ENCODE measurements around the gene COL4A4.

COL4A4 gene

DNA sequence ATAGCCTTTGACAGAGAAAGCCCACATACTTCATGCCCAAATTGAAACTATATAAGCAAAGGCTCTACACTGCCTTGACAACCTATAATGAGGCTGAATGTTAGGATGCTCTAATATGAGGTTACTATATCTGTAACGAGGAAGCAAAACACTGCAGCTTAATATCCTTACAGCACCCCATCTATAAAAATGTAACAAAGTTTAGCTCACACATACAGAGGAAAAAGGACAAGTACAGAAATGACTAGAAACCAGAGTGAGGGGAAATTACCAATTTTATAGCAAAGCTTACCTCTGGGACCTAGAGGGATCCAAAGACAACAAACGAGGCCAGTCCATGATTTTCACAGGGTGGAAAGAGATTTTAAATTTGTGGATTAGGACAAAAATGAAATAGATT, 138.5 kb downstream of the COL4A4 start:
- DNase-seq (ENCODE audit: low read depth), result no peak
- Histone ChIP-seq H3K9me3 (ENCODE audit: control insufficient read depth, low read length) (no peaks in the 10 kb centered on the region), H3K36me3 (ENCODE audit: control insufficient read depth, insufficient read depth, low read length, severe bottlenecking) (no peaks in the 10 kb centered on the region), H3K27me3 (replicated peaks; ENCODE audit: control insufficient read depth, insufficient read depth, low read length) (no peaks in the 10 kb centered on the region), H3K4me1 (ENCODE audit: control insufficient read depth, insufficient read depth, low read length) (no peaks in the 10 kb centered on the region), H3K9ac (ENCODE audit: low read length) (no peak overlapping the region), H3K4me3 (ENCODE audit: low read length) (no peak overlapping the region)

DNA sequence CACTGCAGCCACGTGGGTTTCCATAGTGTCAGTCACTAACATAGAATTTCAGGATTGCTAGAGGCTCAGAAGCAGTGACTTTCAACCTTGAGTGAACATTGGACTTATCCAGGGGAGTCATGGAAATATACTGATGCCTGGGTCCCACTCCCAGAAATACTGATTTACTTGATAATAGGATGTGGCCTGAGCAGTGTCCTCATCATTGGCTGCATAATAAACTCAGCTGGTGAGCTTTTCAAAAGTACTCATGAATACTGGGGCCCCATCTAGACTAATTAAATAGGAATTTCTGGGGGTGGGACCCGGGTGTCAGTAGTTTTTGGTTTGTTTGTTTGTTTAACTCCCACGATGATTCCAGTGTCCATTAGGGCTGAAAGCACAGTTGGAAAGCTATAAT, 141.4 kb downstream of the COL4A4 start:
- no peak overlapping the region for H3K9ac ChIP-seq (ENCODE audit: low read length)
- H3K4me3 ChIP-seq (ENCODE audit: low read length), result no peak overlapping the region
- peak; percentile 9 for DNase-seq (ENCODE audit: low read depth)
- H3K27me3 ChIP-seq (replicated peaks; ENCODE audit: control insufficient read depth, insufficient read depth, low read length), result no peaks in the 10 kb centered on the region
- no peaks in the 10 kb centered on the region for H3K4me1 ChIP-seq (ENCODE audit: control insufficient read depth, insufficient read depth, low read length)
- H3K36me3 ChIP-seq (ENCODE audit: control insufficient read depth, insufficient read depth, low read length, severe bottlenecking), result no peaks in the 10 kb centered on the region
- no peaks in the 10 kb centered on the region for H3K9me3 ChIP-seq (ENCODE audit: control insufficient read depth, low read length)

DNA sequence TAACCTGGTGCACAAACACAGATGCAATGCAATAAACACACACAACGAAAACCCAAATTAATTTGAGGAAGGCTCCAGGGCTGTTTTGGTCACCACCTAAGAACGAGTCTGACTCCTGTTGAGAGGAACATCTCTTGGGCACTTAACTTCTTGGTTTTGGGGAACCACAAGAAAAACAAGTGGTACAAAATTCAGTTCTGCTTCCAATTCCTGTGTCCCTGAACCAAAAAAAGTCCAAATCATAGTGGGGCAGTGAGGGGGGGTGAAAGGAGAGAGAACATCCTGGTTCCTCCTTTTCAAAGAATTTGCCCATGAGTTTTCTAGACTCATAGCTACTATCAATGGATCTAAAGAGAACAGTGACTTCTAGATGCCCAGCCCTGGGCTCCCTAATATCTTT, 143.6 kb downstream of the COL4A4 start:
- DNase-seq (ENCODE audit: low read depth), result no peak
- H3K4me3 ChIP-seq (ENCODE audit: low read length), result no peak overlapping the region
- no peaks in the 10 kb centered on the region for H3K36me3 ChIP-seq (ENCODE audit: control insufficient read depth, insufficient read depth, low read length, severe bottlenecking)
- H3K27me3 ChIP-seq (replicated peaks; ENCODE audit: control insufficient read depth, insufficient read depth, low read length), result no peaks in the 10 kb centered on the region
- H3K9ac ChIP-seq (ENCODE audit: low read length), result no peak overlapping the region
- no peaks in the 10 kb centered on the region for H3K4me1 ChIP-seq (ENCODE audit: control insufficient read depth, insufficient read depth, low read length)
- no peaks in the 10 kb centered on the region for H3K9me3 ChIP-seq (ENCODE audit: control insufficient read depth, low read length)

GRCh38 chr2:227016894-227017293, 147.1 kb downstream of the COL4A4 start:
- Histone ChIP-seq H3K36me3 (ENCODE audit: control insufficient read depth, insufficient read depth, low read length, severe bottlenecking) (no peaks in the 10 kb centered on the region), H3K4me3 (ENCODE audit: low read length) (no peak overlapping the region), H3K9ac (ENCODE audit: low read length) (no peak overlapping the region), H3K27me3 (replicated peaks; ENCODE audit: control insufficient read depth, insufficient read depth, low read length) (no peaks in the 10 kb centered on the region), H3K9me3 (ENCODE audit: control insufficient read depth, low read length) (no peaks in the 10 kb centered on the region), H3K4me1 (ENCODE audit: control insufficient read depth, insufficient read depth, low read length) (no peaks in the 10 kb centered on the region)
- peak; percentile 21 for DNase-seq (ENCODE audit: low read depth)

- no peak overlapping the region for H3K9ac ChIP-seq (ENCODE audit: low read length)
- no peaks in the 10 kb centered on the region for H3K4me1 ChIP-seq (ENCODE audit: control insufficient read depth, insufficient read depth, low read length)
These were observed 150.1 kb downstream of the COL4A4 start for GRCh38 chr2:227013881-227014280.

DNA sequence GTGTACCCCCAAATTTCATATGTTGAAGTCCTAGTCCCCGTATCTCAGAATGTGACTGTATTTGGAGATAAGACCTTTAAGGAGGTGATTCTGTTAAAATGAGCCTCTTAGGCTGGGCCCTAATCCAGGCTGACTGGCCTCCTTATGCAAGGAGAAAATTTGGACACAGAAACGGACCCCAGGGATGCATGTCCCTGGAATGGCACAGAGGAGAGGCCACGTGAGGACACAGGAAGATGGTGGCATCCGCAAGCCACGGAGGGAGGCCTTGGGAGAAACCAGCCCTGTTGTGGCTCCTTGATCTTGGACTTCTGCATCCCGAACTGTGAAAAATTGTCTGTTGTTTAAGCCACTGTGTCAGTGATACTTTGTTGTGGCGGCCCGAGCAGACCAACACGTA, 150.7 kb downstream of the COL4A4 start:
- H3K36me3 ChIP-seq (ENCODE audit: control insufficient read depth, insufficient read depth, low read length, severe bottlenecking), result no peaks in the 10 kb centered on the region
- peaks cover 5% of the 10 kb centered on the region for H3K9me3 ChIP-seq (ENCODE audit: control insufficient read depth, low read length)
- no peak for DNase-seq (ENCODE audit: low read depth)
- no peak overlapping the region for H3K4me3 ChIP-seq (ENCODE audit: low read length)
- H3K9ac ChIP-seq (ENCODE audit: low read length), result no peak overlapping the region
- H3K27me3 ChIP-seq (replicated peaks; ENCODE audit: control insufficient read depth, insufficient read depth, low read length), result no peaks in the 10 kb centered on the region
- no peaks in the 10 kb centered on the region for H3K4me1 ChIP-seq (ENCODE audit: control insufficient read depth, insufficient read depth, low read length)

More at GRCh38 chr2:227013881-227014280, 150.1 kb downstream of the COL4A4 start:
- Histone ChIP-seq H3K36me3 (ENCODE audit: control insufficient read depth, insufficient read depth, low read length, severe bottlenecking) (no peaks in the 10 kb centered on the region), H3K27me3 (replicated peaks; ENCODE audit: control insufficient read depth, insufficient read depth, low read length) (no peaks in the 10 kb centered on the region), H3K4me3 (ENCODE audit: low read length) (no peak overlapping the region), H3K9me3 (ENCODE audit: control insufficient read depth, low read length) (peaks cover 5% of the 10 kb centered on the region)
- DNase-seq (ENCODE audit: low read depth), result no peak

- H3K36me3 ChIP-seq (ENCODE audit: control insufficient read depth, insufficient read depth, low read length, severe bottlenecking), result no peaks in the 10 kb centered on the region
- no peaks in the 10 kb centered on the region for H3K27me3 ChIP-seq (replicated peaks; ENCODE audit: control insufficient read depth, insufficient read depth, low read length)
- no peaks in the 10 kb centered on the region for H3K4me1 ChIP-seq (ENCODE audit: control insufficient read depth, insufficient read depth, low read length)
- no peak overlapping the region for H3K4me3 ChIP-seq (ENCODE audit: low read length)
- DNase-seq (ENCODE audit: low read depth), result no peak
- peaks cover 5% of the 10 kb centered on the region for H3K9me3 ChIP-seq (ENCODE audit: control insufficient read depth, low read length)
- no peak overlapping the region for H3K9ac ChIP-seq (ENCODE audit: low read length)
These were observed 153.6 kb downstream of the COL4A4 start for GRCh38 chr2:227010433-227010832.

GRCh38 chr2:227007940-227008339, 156.1 kb downstream of the COL4A4 start:
- Histone ChIP-seq H3K27me3 (replicated peaks; ENCODE audit: control insufficient read depth, insufficient read depth, low read length) (no peaks in the 10 kb centered on the region), H3K9ac (ENCODE audit: low read length) (no peak overlapping the region), H3K4me3 (ENCODE audit: low read length) (no peak overlapping the region), H3K9me3 (ENCODE audit: control insufficient read depth, low read length) (peaks cover 5% of the 10 kb centered on the region), H3K4me1 (ENCODE audit: control insufficient read depth, insufficient read depth, low read length) (no peaks in the 10 kb centered on the region), H3K36me3 (ENCODE audit: control insufficient read depth, insufficient read depth, low read length, severe bottlenecking) (no peaks in the 10 kb centered on the region)
- DNase-seq (ENCODE audit: low read depth), result no peak

GRCh38 chr2:227007148-227007547, 156.9 kb downstream of the COL4A4 start:
- no peak overlapping the region for H3K9ac ChIP-seq (ENCODE audit: low read length)
- H3K27me3 ChIP-seq (replicated peaks; ENCODE audit: control insufficient read depth, insufficient read depth, low read length), result no peaks in the 10 kb centered on the region
- H3K4me3 ChIP-seq (ENCODE audit: low read length), result no peak overlapping the region
- DNase-seq (ENCODE audit: low read depth), result no peak
- H3K36me3 ChIP-seq (ENCODE audit: control insufficient read depth, insufficient read depth, low read length, severe bottlenecking), result no peaks in the 10 kb centered on the region
- H3K4me1 ChIP-seq (ENCODE audit: control insufficient read depth, insufficient read depth, low read length), result no peaks in the 10 kb centered on the region
- H3K9me3 ChIP-seq (ENCODE audit: control insufficient read depth, low read length), result peaks cover 5% of the 10 kb centered on the region

GRCh38 chr2:227006189-227006897, 157.7 kb downstream of the COL4A4 start:
- no peak overlapping the region for H3K4me3 ChIP-seq (ENCODE audit: low read length)
- no peaks in the 10 kb centered on the region for H3K4me1 ChIP-seq (ENCODE audit: control insufficient read depth, insufficient read depth, low read length)
- no peaks in the 10 kb centered on the region for H3K36me3 ChIP-seq (ENCODE audit: control insufficient read depth, insufficient read depth, low read length, severe bottlenecking)
- peaks cover 5% of the 10 kb centered on the region for H3K9me3 ChIP-seq (ENCODE audit: control insufficient read depth, low read length)
- no peak overlapping the region for H3K9ac ChIP-seq (ENCODE audit: low read length)
- DNase-seq (ENCODE audit: low read depth), result no peak
- no peaks in the 10 kb centered on the region for H3K27me3 ChIP-seq (replicated peaks; ENCODE audit: control insufficient read depth, insufficient read depth, low read length)

DNA sequence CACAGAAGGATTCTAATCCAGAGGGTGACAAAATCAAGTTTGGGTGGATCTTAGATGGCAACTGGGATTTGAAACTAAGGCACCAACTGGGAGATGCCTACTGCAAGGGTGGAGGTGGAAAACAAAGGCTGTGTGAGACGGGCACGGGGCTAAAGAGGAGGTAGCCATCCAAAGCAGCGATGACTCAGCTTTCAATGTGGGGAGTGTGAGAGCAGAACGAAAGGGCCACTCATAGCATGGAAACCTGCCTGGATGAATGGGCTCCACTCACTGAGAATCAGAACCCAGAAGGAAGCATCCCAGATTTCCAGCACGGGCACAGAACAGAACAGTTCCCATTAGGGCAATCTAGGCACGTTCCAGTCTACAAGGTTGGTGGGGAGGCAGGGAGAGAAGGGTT, 159.5 kb downstream of the COL4A4 start:
- no peaks in the 10 kb centered on the region for H3K4me1 ChIP-seq (ENCODE audit: control insufficient read depth, insufficient read depth, low read length)
- H3K27me3 ChIP-seq (replicated peaks; ENCODE audit: control insufficient read depth, insufficient read depth, low read length), result no peaks in the 10 kb centered on the region
- H3K4me3 ChIP-seq (ENCODE audit: low read length), result no peak overlapping the region
- H3K9me3 ChIP-seq (ENCODE audit: control insufficient read depth, low read length), result no peaks in the 10 kb centered on the region
- no peaks in the 10 kb centered on the region for H3K36me3 ChIP-seq (ENCODE audit: control insufficient read depth, insufficient read depth, low read length, severe bottlenecking)
- DNase-seq (ENCODE audit: low read depth), result no peak
- H3K9ac ChIP-seq (ENCODE audit: low read length), result no peak overlapping the region

DNA sequence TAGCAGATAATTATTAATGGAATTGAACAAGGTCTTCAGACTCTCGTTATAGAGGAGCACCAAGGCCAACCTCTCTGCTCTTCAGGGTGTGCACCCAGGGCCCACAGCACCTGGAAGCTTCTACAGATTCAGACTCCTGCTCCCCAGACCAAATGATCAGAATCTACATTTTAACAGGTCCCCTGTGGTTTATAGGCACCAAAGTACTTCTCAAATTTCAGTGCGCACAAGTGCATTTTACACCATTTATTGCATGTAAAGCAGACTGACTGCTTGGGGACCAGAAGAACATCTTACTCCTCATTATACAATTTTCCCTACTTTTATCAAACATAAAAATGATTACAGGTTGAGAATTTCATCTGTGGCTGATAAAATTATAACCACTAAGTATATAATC, 163.9 kb downstream of the COL4A4 start:
- no peak overlapping the region for H3K4me3 ChIP-seq (ENCODE audit: low read length)
- H3K4me1 ChIP-seq (ENCODE audit: control insufficient read depth, insufficient read depth, low read length), result no peaks in the 10 kb centered on the region
- no peaks in the 10 kb centered on the region for H3K9me3 ChIP-seq (ENCODE audit: control insufficient read depth, low read length)
- H3K27me3 ChIP-seq (replicated peaks; ENCODE audit: control insufficient read depth, insufficient read depth, low read length), result no peaks in the 10 kb centered on the region
- H3K36me3 ChIP-seq (ENCODE audit: control insufficient read depth, insufficient read depth, low read length, severe bottlenecking), result peaks cover 3% of the 10 kb centered on the region
- DNase-seq (ENCODE audit: low read depth), result no peak
- no peak overlapping the region for H3K9ac ChIP-seq (ENCODE audit: low read length)

All from adipocyte (in vitro differentiated cells).